NCI-H1092 treated with DMSO at 0.1 percent for 48 hours (cell line): ENCODE results near the gene SLC22A2.
"Not testable (repeated sequence)": the region's sequence is repeated elsewhere in the genome, so short reads cannot be mapped to it uniquely, and the experiment has no call there.

Experiments
- DNase-seq: peaks from one replicate; lab custom pipeline; 2025; lab: John Stamatoyannopoulos, UW

Gene SLC22A2

GRCh38 chr6:160258346-160259142, at the start of gene SLC22A2:
SLC22A2 (minus strand) TSS chr6:160258821; CDS start chr6:160258757, 64 bp downstream.
- no peak for DNase-seq

- no peak for DNase-seq
Observed at GRCh38 chr6:160305926-160306713, 47.5 kb upstream of the SLC22A2 start.

- no peak for DNase-seq
Observed at GRCh38 chr6:160303806-160304205, 45.2 kb upstream of the SLC22A2 start.

- not testable (repeated sequence) for DNase-seq
Observed at GRCh38 chr6:160302431-160303082, 43.9 kb upstream of the SLC22A2 start.

- DNase-seq = no peak
Observed at GRCh38 chr6:160301339-160301738, 42.7 kb upstream of the SLC22A2 start.

GRCh38 chr6:160300076-160300695, 41.6 kb upstream of the SLC22A2 start:
- DNase-seq = no peak

- no peak for DNase-seq
Observed at GRCh38 chr6:160299559-160299958, 40.9 kb upstream of the SLC22A2 start.

GRCh38 chr6:160298121-160298520, 39.5 kb upstream of the SLC22A2 start:
- no peak for DNase-seq

- no peak for DNase-seq
Observed at GRCh38 chr6:160297310-160297709, 38.7 kb upstream of the SLC22A2 start.

- DNase-seq = no peak
Observed at GRCh38 chr6:160293844-160294243, 35.2 kb upstream of the SLC22A2 start.

- DNase-seq = no peak
Observed at GRCh38 chr6:160285541-160286105, 27.0 kb upstream of the SLC22A2 start.

- no peak for DNase-seq
Observed at GRCh38 chr6:160284575-160284974, 26.0 kb upstream of the SLC22A2 start.

- no peak for DNase-seq
Observed at GRCh38 chr6:160282444-160282843, 23.8 kb upstream of the SLC22A2 start.

- no peak for DNase-seq
Observed at GRCh38 chr6:160279850-160280249, 21.2 kb upstream of the SLC22A2 start.

GRCh38 chr6:160278786-160279310, 20.2 kb upstream of the SLC22A2 start:
- DNase-seq = no peak

- no peak for DNase-seq
Observed at GRCh38 chr6:160278311-160278710, 19.7 kb upstream of the SLC22A2 start.

- no peak for DNase-seq
Observed at GRCh38 chr6:160277546-160277945, 18.9 kb upstream of the SLC22A2 start.

- DNase-seq = no peak
Observed at GRCh38 chr6:160277144-160277543, 18.5 kb upstream of the SLC22A2 start.

GRCh38 chr6:160276126-160276525, 17.5 kb upstream of the SLC22A2 start:
- no peak for DNase-seq

GRCh38 chr6:160275511-160276003, 16.9 kb upstream of the SLC22A2 start:
- DNase-seq = no peak

- DNase-seq = no peak
Observed at GRCh38 chr6:160274871-160275510, 16.4 kb upstream of the SLC22A2 start.
